Spleen (tissue), 7 donors: ENCODE measurements around the gene GPR61.

ENCODE experiments used
- CTCF ChIP-seq, 11 experiments: fragments of 200-600 bp in 7 of 11; fragments of 450-650 bp in 4 of 11; sonication (generic) in 4 of 11; IDR thresholded peaks in 8 of 11; conservative IDR thresholded peaks in 3 of 11; 1 replicate in 7 of 11; 2 replicates in 4 of 11; pipeline versions ENCODE4 v1.4.0 to v1.8.0; 2016 to 2021; ENCODE audit warnings: antibody characterized with exemption in 11 of 11, inconsistent platforms in 4 of 11, mild to moderate bottlenecking in 1 of 11
- POLR2A ChIP-seq, 3 donors: fragments of 450-650 bp; IDR thresholded peaks; one replicate each; pipeline ENCODE4 v1.5.1; 2017; ENCODE audit warnings: antibody characterized with exemption in 3 of 3, mild to moderate bottlenecking in 1 of 3
- POLR2AphosphoS5 ChIP-seq, 3 donors: sonication (generic); formaldehyde crosslinking; IDR thresholded peaks; one replicate each; pipeline ENCODE4 v1.5.1; 2017; ENCODE audit warnings: antibody characterized with exemption in 3 of 3
- donor health status: DM: no; HTN: no; CAD: no; lungs with moderate emphysema.
- donor health status: DM: no; HTN: no; CAD: no.
- donor health status: DM: no; HTN: no; CAD: no.

GRCh38 chr1:109508873-109509175, 30.8 kb upstream of the GPR61 start:
- TF ChIP-seq POLR2A (IDR thresholded peaks at IDR 0.05) (no peak), CTCF (IDR thresholded peaks at IDR 0.05 in 8 of 11, conservative IDR thresholded peaks at IDR 0.05 in 3 of 11) (no peak), POLR2AphosphoS5 (IDR thresholded peaks at IDR 0.05) (no peak)
